ENCODE results near the gene PNPLA2.

PNPLA2 gene

DNA sequence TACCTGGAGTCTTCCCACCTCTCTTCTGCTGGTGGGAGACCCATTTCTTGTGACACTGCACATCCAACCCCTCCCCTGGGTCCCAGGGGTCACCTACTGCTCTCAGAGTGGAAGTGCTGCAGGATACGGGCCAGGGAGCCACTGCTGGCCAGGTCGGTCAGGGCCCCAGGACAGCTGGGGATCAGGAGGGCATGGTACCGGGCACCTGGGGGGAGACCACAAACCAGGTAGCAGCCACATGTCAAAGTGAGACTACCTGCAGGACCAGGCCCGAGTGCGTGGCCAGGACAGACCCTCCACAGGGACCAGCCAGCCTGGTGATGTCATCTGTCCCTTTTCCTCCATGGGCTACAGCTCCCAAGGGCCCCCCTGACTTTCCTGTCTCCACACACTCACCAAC, 45.3 kb upstream of the PNPLA2 start:
- TF ChIP-seq, protein P1, sequence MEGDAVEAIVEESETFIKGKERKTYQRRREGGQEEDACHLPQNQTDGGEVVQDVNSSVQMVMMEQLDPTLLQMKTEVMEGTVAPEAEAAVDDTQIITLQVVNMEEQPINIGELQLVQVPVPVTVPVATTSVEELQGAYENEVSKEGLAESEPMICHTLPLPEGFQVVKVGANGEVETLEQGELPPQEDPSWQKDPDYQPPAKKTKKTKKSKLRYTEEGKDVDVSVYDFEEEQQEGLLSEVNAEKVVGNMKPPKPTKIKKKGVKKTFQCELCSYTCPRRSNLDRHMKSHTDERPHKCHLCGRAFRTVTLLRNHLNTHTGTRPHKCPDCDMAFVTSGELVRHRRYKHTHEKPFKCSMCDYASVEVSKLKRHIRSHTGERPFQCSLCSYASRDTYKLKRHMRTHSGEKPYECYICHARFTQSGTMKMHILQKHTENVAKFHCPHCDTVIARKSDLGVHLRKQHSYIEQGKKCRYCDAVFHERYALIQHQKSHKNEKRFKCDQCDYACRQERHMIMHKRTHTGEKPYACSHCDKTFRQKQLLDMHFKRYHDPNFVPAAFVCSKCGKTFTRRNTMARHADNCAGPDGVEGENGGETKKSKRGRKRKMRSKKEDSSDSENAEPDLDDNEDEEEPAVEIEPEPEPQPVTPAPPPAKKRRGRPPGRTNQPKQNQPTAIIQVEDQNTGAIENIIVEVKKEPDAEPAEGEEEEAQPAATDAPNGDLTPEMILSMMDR (conservative IDR thresholded peaks at IDR 0.05): no peak
- H3K27ac ChIP-seq: peak overlapping the region; percentile 2; the same call in 1 of the 2 replicates

DNA sequence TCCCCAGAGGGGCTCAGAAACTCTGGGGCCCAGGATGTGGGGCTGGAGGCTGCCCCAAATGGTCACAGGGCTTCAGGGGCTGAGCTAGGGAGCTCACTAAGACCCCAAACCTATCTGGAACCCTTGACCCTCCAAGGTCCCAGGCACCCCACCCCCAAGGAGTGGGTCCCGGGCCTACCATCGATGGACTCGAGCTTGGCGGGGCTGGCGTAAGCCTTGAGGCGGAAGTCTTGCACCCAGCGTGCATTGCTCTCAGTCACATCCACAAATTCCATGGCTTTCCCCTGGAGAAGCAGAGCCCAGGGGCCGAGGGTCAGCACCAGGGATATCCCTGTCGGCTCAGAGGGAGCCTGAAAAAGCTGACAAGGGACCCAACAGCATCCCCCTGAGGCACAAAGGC, 44.9 kb upstream of the PNPLA2 start:
- TF ChIP-seq, protein P1 (conservative IDR thresholded peaks at IDR 0.05): no peak
- peak overlapping the region; percentile 2; the same call in 1 of the 2 replicates for H3K27ac ChIP-seq

DNA sequence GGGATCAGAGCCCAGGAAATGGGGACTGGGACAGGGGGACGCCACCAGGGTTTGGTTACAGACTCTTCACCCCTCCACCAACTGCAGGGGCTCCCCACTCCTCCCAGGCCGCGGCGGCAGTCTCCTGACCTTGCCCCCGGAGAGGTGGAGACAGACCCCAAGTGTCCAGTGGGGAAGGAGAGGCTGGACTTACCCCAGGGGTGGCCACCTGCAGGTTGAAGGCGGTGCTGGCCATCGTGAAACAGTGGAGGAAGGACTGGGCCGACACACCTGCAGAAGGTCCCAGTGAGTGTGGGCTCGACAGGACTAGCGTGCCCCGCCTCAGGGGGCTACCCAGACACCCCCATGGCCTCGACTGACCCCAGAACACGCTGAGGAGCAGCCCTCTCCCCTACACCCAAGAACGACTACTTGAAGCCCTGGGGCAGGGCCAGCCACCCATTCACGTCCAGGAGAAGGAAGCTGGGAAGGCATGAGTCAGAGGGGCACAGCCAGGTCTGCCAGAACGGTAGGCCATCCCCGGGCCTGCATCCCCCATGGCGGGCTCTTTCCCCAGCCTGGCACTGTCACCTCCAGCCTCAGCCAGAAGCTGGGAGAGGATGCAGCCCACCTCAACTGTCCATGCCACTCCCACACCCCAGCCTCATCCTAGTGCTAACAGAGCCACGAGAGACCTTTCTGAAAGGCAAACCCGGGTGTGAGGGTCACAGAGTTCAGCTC, 43.7 kb upstream of the PNPLA2 start:
- TF ChIP-seq, protein P1 (conservative IDR thresholded peaks at IDR 0.05): no peak

DNA sequence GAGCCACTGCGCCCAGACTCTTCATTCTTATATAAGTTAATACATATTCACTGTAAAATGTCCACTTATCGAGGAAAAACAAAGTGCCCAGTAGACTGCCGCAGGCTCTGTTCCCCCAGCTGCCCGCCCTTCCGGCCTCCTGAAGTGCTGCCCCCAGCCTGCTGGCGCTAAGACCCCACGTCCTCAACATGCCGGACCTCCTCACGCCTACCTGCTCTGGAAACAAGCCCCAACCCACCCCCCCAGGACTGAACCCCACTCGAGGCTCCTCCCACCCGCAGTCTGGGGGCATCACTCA, 42.5 kb upstream of the PNPLA2 start:
- TF ChIP-seq, protein P1 (conservative IDR thresholded peaks at IDR 0.05): no peak
- H3K27ac ChIP-seq: peak overlapping the region; percentile 84

More for the DNA sequence above, 43.7 kb upstream of the PNPLA2 start:
- H3K27ac ChIP-seq: peak overlapping the region; percentile 84; the same call in 1 of the 2 replicates

- H3K27ac ChIP-seq: peak overlapping the region; percentile 84
- TF ChIP-seq, protein P1 (conservative IDR thresholded peaks at IDR 0.05): no peak
Observed at GRCh38 chr11:776561-777287, 42.0 kb upstream of the PNPLA2 start.

DNA sequence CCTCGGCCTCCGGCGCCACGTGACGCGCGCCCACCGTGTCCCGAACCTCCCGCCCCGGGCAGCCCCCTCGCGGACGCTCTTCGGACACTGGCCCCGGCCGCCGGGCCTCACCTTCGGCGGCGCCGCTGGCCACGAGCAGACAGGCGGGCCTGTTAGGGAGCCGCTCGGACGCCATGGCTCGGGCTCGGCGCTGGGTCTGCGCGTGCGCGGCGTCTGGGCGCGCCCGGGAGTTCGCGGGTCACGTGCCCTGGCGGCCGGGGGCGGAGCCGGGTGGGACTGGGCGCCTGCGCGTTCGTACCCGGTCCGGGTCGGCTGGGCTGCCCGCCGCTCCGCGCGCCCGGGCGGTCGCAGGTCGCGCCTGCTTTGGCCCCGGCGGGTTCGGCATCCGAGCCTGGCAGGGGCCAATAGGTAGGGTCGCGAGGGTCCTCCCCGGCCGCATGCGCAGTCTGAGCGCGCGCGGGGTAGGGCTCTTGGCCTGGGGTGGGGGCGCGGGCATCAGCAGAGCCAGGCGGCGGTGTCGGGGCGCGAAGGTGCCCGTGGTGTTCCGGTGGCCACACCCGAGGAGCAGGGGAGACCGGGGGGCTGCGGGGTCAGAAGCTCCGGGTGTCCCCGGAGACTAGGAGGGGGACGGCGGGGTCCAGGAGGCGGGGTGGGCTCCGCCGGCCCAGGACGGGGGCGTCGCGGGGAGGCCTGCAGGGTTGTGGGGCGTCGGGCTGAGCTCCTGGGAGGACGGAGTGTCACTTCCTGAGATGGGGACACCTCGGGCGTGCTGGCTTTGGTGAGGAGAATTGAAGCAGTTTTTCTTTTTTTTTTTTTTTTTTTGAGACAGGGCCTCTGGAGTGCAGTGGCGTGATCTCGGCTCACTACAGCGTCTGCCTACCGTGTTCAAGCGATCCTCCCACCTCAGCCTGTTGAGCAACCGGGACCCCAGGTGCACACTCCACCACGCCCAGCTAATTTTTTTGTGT, 41.1 kb upstream of the PNPLA2 start, which contains the start of gene GATD1:
GATD1 (minus strand) TSS at position 200 of the 968 bp plus-strand sequence; CDS start at position 175, 25 bp downstream.
- TF ChIP-seq, protein P1 (conservative IDR thresholded peaks at IDR 0.05): no peak
- H3K27ac ChIP-seq: peak within 1 kb of the TSS; percentile 84

All from VCaP (cell line).